H9 (cell line): ENCODE data around the gene RGS8. TPM values are rescaled to one million over a fixed set of nuclear protein-coding genes. Genes with fewer than 3 reads are reported as not detected.

Experiments
- DNase-seq: peaks from one replicate; pipeline ENCODE4 v3.0.0-alpha.2; 2017
- H2AFZ ChIP-seq: one replicate; pipeline ENCODE4 v1.6.1; 2013; ENCODE audit warnings: mild to moderate bottlenecking, low read length, control low read depth, moderate library complexity
- H2AK5ac ChIP-seq: 2 replicates; pipeline ENCODE4 v1.6.1; 2013; ENCODE audit warnings: low read length, control low read depth, mixed read lengths; ENCODE audit not compliant: insufficient read length
- H2BK120ac ChIP-seq: one replicate; pipeline ENCODE4 v1.6.1; 2013; ENCODE audit warnings: low read depth, mild to moderate bottlenecking, low read length, control low read depth, inconsistent platforms; ENCODE audit not compliant: poor library complexity, severe bottlenecking
- H2BK12ac ChIP-seq: 2 replicates; pipeline ENCODE4 v1.6.1; 2013; ENCODE audit warnings: low read length, control low read depth, mixed read lengths, low read depth; ENCODE audit not compliant: insufficient read length
- H2BK15ac ChIP-seq: 2 replicates; pipeline ENCODE4 v1.6.1; 2013; ENCODE audit warnings: low read depth, low read length, control low read depth
- H2BK20ac ChIP-seq: one replicate; pipeline ENCODE4 v1.6.1; 2013; ENCODE audit warnings: low read depth, mild to moderate bottlenecking, low read length, control low read depth, inconsistent platforms; ENCODE audit not compliant: poor library complexity, severe bottlenecking
- H2BK5ac ChIP-seq: 2 replicates; pipeline ENCODE4 v1.6.1; 2013; ENCODE audit warnings: low read length, control low read depth, mixed read lengths; ENCODE audit not compliant: insufficient read length
- H3K14ac ChIP-seq: 2 replicates; pipeline ENCODE4 v1.6.1; 2013; ENCODE audit warnings: low read length, control low read depth; ENCODE audit not compliant: insufficient read depth
- H3K18ac ChIP-seq: 2 replicates; pipeline ENCODE4 v1.6.1; 2013; ENCODE audit warnings: low read depth, mild to moderate bottlenecking, mixed read lengths, low read length, control low read depth; ENCODE audit not compliant: insufficient read length
- H3K23ac ChIP-seq: 2 replicates; pipeline ENCODE4 v1.6.1; 2013; ENCODE audit warnings: low read length, control low read depth, mixed read lengths, low read depth; ENCODE audit not compliant: insufficient read length
- H3K23me2 ChIP-seq: 2 replicates; pipeline ENCODE4 v1.6.1; 2013; ENCODE audit warnings: low read depth, mild to moderate bottlenecking, mixed read lengths, low read length, control low read depth; ENCODE audit not compliant: insufficient read length, poor library complexity, severe bottlenecking
- H3K27ac ChIP-seq: 2 replicates; pipeline ENCODE4 v1.5.1; 2013; ENCODE audit warnings: low read length, control low read depth, mixed read lengths, low read depth; ENCODE audit not compliant: insufficient read length
- H3K27me3 ChIP-seq: 2 replicates; pipeline ENCODE4 v1.6.1; 2013; ENCODE audit warnings: low read length, control low read depth, inconsistent platforms; ENCODE audit not compliant: insufficient read depth
- H3K4ac ChIP-seq: 2 replicates; pipeline ENCODE4 v1.6.1; 2013; ENCODE audit warnings: low read depth, mild to moderate bottlenecking, control low read depth, inconsistent platforms, low read length, moderate library complexity
- H3K4me1 ChIP-seq: 2 replicates; pipeline ENCODE4 v1.6.1; 2013; ENCODE audit warnings: low read length, control low read depth, inconsistent platforms; ENCODE audit not compliant: insufficient read depth
- H3K4me2 ChIP-seq: 2 replicates; pipeline ENCODE4 v1.6.1; 2013; ENCODE audit warnings: low read length, control low read depth, mixed read lengths; ENCODE audit not compliant: insufficient read length, insufficient read depth
- H3K56ac ChIP-seq: 2 replicates; pipeline ENCODE4 v1.6.1; 2013; ENCODE audit warnings: low read depth, mild to moderate bottlenecking, mixed read lengths, low read length, control low read depth; ENCODE audit not compliant: insufficient read length
- H3K79me1 ChIP-seq: 2 replicates; pipeline ENCODE4 v1.6.1; 2013; ENCODE audit warnings: low read depth, mild to moderate bottlenecking, moderate library complexity, low read length, control low read depth, inconsistent platforms; ENCODE audit not compliant: insufficient read depth, poor library complexity, severe bottlenecking
- H3K79me2 ChIP-seq: 2 replicates; pipeline ENCODE4 v1.6.1; 2013; ENCODE audit warnings: low read length, control low read depth, inconsistent platforms; ENCODE audit not compliant: insufficient read depth
- H3K9ac ChIP-seq: 2 replicates; pipeline ENCODE4 v1.6.1; 2013; ENCODE audit warnings: low read length, control low read depth, mixed read lengths; ENCODE audit not compliant: insufficient read length; ENCODE audit errors: extremely low read depth
- H3K9me3 ChIP-seq: one replicate; pipeline ENCODE4 v1.6.1; 2013; ENCODE audit warnings: low read depth, low read length, inconsistent platforms; ENCODE audit not compliant: control insufficient read depth
- H3T11ph ChIP-seq: one replicate; pipeline ENCODE4 v1.6.1; 2013; ENCODE audit warnings: mild to moderate bottlenecking, low read length, control low read depth, inconsistent platforms
- H4K20me1 ChIP-seq: one replicate; pipeline ENCODE4 v1.6.1; 2013; ENCODE audit not compliant: control insufficient read depth, insufficient read length, insufficient read depth
- H4K5ac ChIP-seq: 2 replicates; pipeline ENCODE4 v1.6.1; 2013; ENCODE audit warnings: low read depth, mild to moderate bottlenecking, mixed read lengths, low read length, control low read depth; ENCODE audit not compliant: insufficient read length
- H4K8ac ChIP-seq: replicated peaks from 2 replicates; pipeline ENCODE4 v1.6.1; 2013; ENCODE audit warnings: low read length, control low read depth, mixed read lengths, low read depth; ENCODE audit not compliant: insufficient read length
- H4K91ac ChIP-seq: 2 replicates; pipeline ENCODE4 v1.6.1; 2013; ENCODE audit warnings: low read depth, mild to moderate bottlenecking, moderate library complexity, mixed read lengths, low read length, control low read depth; ENCODE audit not compliant: insufficient read length
- H3K27ac Mint-ChIP-seq, 3 experiments: 2 replicates in 2 of 3; 3 replicates in 1 of 3; pipeline ENCODE4 v1.8.0; 2020 to 2021; ENCODE audit warnings: mixed read lengths in 3 of 3, mild to moderate bottlenecking in 1 of 3, moderate library complexity in 1 of 3
- H3K27me3 Mint-ChIP-seq: 2 replicates; pipeline ENCODE4 v1.8.0; 2021; ENCODE audit warnings: low read depth, mild to moderate bottlenecking, moderate library complexity, mixed read lengths
- H3K36me3 Mint-ChIP-seq, 3 experiments: 2 replicates in 2 of 3; 3 replicates in 1 of 3; pipeline ENCODE4 v1.8.0; 2020 to 2021; ENCODE audit warnings: low read depth in 3 of 3, mixed read lengths in 3 of 3; ENCODE audit not compliant: insufficient read depth in 1 of 3
- H3K4me1 Mint-ChIP-seq, 2 experiments: 2 replicates each; pipeline ENCODE4 v1.8.0; 2020; ENCODE audit warnings: mixed read lengths in 2 of 2
- H3K4me3 Mint-ChIP-seq, 2 experiments: 2 replicates in 1 of 2; 3 replicates in 1 of 2; pipeline ENCODE4 v1.8.0; 2020 to 2021; ENCODE audit warnings: mild to moderate bottlenecking in 2 of 2, mixed read lengths in 2 of 2, moderate library complexity in 1 of 2
- H3K9me3 Mint-ChIP-seq, 2 experiments: 2 replicates in 1 of 2; 3 replicates in 1 of 2; pipeline ENCODE4 v1.8.0; 2020; ENCODE audit warnings: mild to moderate bottlenecking in 2 of 2, mixed read lengths in 2 of 2, moderate library complexity in 1 of 2
- CTCF ChIP-seq: fragments of 200-600 bp; sonication (generic); conservative IDR thresholded peaks from 3 replicates; pipeline ENCODE4 v1.8.0; 2021; ENCODE audit warnings: antibody characterized with exemption, mild to moderate bottlenecking
- WGBS: extraction: QIAGEN DNeasy Blood & Tissue Kit; methylation state at CpG from one replicate; pipeline ENCODE4 v1.1.7; 2013; ENCODE audit warnings: missing lambda C conversion rate, low lambda C conversion rate, mixed read lengths; ENCODE audit not compliant: insufficient read length; ENCODE audit errors: extremely low coverage; 5-methylcytosine and 5-hydroxymethylcytosine counted together
- total RNA-seq: library from RNA; stranded (reverse); gene quantifications from 2 replicates; pipeline ENCODE4 v1.2.1, GENCODE V29; 2021

Gene RGS8
- total RNA-seq, 1 experiment from 2014 or later, result not detected

GRCh38 chr1:182651339-182651724 lies 33.1 kb downstream of the RGS8 start:
- Histone ChIP-seq H3K23me2 (no peaks in the 10 kb centered on the region), H2AFZ (no peak overlapping the region)
- no CpG with 5 or more reads among the region's 3 CpGs for WGBS

More at GRCh38 chr1:182651339-182651724, 33.1 kb downstream of the RGS8 start:
- Histone ChIP-seq H3T11ph (no peak overlapping the region), H2BK120ac (no peak overlapping the region), H2BK5ac (no peak overlapping the region), H4K5ac (no peak overlapping the region), H4K91ac (no peak overlapping the region), H4K20me1 (no peaks in the 10 kb centered on the region), H2BK20ac (no peak overlapping the region), H3K27ac (no peak overlapping the region), H3K56ac (no peak overlapping the region), H3K79me2 (no peaks in the 10 kb centered on the region), H3K14ac (no peak overlapping the region), H2BK12ac (no peak overlapping the region), H3K9ac (no peak overlapping the region), H3K23ac (no peak overlapping the region), H3K9me3 (no peaks in the 10 kb centered on the region), H2BK15ac (no peak overlapping the region), H3K4me1 (no peaks in the 10 kb centered on the region), H3K18ac (no peak overlapping the region), H3K79me1 (no peaks in the 10 kb centered on the region), H2AK5ac (no peak overlapping the region), H3K4me2 (no peak overlapping the region), H4K8ac (no peak overlapping the region), H3K4ac (no peak overlapping the region), H3K27me3 (no peaks in the 10 kb centered on the region)
- H3K9me3 Mint-ChIP-seq, result 0 out of 5 replicates have a peak, but pooled peaks cover 0 to 2% of the 10 kb centered on the region in 2 experiments
- H3K27me3 Mint-ChIP-seq, result peaks cover 2% of the 10 kb centered on the region; the same call in 1 of the 2 replicates
- no peak overlapping the region for H3K4me3 Mint-ChIP-seq
- H3K36me3 Mint-ChIP-seq, result no peaks in the 10 kb centered on the region
- peaks cover 0 to under 1% of the 10 kb centered on the region in 2 experiments; a peak in 1 of 4 replicates for H3K4me1 Mint-ChIP-seq
- DNase-seq, result no peak
- no peak overlapping the region; a peak in 1 of 7 replicates for H3K27ac Mint-ChIP-seq
- no peak for TF ChIP-seq CTCF
